ENCODE results near the gene PELI3. TPM values are rescaled to one million over a fixed set of nuclear protein-coding genes. Genes with fewer than 3 reads are reported as not detected.

The PELI3 gene
- total RNA-seq, 1 donor from 2014 or later: 7.3 TPM

- Histone ChIP-seq H3K4me3 (no peak overlapping the region), H3K9me3 (replicated peaks) (peaks cover 21% of the 10 kb centered on the region), H3K4me1 (no peaks in the 10 kb centered on the region), H3K27me3 (ENCODE audit: low read depth) (no peaks in the 10 kb centered on the region), H3K27ac (replicated peaks) (no peak overlapping the region), H3K36me3 (no peaks in the 10 kb centered on the region)
- DNase-seq: no peak
- intact Hi-C loops (cut with micrococcal nuclease): no loop called here
- TF ChIP-seq CTCF (IDR thresholded peaks at IDR 0.05; ENCODE audit: borderline replicate concordance): no peak
Observed at GRCh38 chr11:66447012-66447411, 19.7 kb upstream of the PELI3 start.

DNA sequence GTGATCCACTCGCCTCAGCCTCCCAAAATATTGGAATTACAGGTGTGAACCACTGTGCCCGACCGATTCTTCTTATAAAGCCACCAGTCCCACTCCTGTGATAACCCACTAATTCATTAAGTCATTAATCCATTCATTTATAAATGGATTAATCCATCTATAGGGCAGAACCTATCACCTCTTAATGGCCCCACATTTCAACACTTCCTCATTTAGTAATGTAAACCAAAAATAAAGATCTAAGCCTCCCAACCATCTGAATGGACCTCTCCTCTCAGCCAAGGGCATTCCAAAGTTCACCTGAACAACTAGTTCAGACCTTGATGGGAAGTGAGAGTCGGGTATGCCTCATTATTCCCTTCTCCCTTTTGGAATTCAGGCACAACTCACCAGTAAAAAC is 18.2 kb upstream of the PELI3 start:
- no peak for TF ChIP-seq CTCF (IDR thresholded peaks at IDR 0.05; ENCODE audit: borderline replicate concordance)
- no peak for DNase-seq
- peaks cover under 1% of the 10 kb centered on the region for H3K27me3 ChIP-seq (ENCODE audit: low read depth)
- H3K27ac ChIP-seq (replicated peaks): no peak overlapping the region
- intact Hi-C loops (cut with micrococcal nuclease): no loop called here
- no peaks in the 10 kb centered on the region for H3K4me1 ChIP-seq
- peaks cover 12% of the 10 kb centered on the region for H3K9me3 ChIP-seq (replicated peaks)
- H3K4me3 ChIP-seq: no peak overlapping the region
- H3K36me3 ChIP-seq: no peaks in the 10 kb centered on the region

DNA sequence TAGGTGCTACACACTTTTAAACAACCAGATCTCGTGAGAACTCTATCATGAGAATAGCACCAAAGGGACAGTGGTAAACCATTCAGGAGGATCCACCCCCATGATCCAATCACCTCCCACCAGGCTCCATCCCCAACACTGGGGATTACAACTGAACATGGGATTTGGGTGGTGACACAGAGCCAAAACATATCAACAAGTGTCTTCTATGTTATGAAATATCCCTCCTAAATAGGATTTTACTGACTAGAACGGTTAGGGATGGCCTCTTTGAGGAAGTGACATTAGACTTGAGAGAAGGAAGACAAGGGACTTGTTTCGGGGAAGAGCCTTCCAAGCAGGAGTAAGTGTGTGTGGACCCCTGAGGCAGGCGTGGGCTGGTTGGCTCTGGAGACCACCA is 16.1 kb upstream of the PELI3 start:
- peaks cover 5% of the 10 kb centered on the region for H3K27me3 ChIP-seq (ENCODE audit: low read depth)
- no peak for DNase-seq
- no peaks in the 10 kb centered on the region for H3K36me3 ChIP-seq
- H3K9me3 ChIP-seq (replicated peaks): peaks cover 4% of the 10 kb centered on the region
- no peak overlapping the region for H3K4me3 ChIP-seq
- H3K4me1 ChIP-seq: no peaks in the 10 kb centered on the region
- intact Hi-C loops (cut with micrococcal nuclease): no loop called here
- TF ChIP-seq CTCF (IDR thresholded peaks at IDR 0.05; ENCODE audit: borderline replicate concordance): no peak
- no peak overlapping the region for H3K27ac ChIP-seq (replicated peaks)

DNA sequence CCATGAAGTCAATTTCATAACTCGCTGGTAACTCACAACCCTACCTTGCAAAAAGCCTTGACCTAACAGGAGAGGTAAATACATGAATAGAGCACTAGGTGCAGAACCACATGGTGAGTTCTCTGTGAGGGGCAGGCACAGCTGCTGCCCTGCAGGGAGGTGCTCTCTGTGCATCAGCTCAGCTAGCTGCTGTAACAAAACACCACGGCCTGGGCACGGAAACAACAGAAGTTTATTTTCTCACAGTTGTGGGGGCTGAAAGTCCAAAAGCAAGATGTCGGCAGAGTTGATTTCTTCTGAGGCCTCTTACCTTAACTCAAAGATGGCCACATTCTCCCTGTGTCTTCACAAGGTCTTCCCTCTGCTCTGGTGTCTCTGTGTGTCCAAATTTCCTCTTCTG is 15.0 kb upstream of the PELI3 start:
- Histone ChIP-seq H3K4me1 (no peaks in the 10 kb centered on the region), H3K36me3 (no peaks in the 10 kb centered on the region), H3K27ac (replicated peaks) (no peak overlapping the region), H3K4me3 (no peak overlapping the region), H3K27me3 (ENCODE audit: low read depth) (peaks cover 5% of the 10 kb centered on the region), H3K9me3 (replicated peaks) (peaks cover 4% of the 10 kb centered on the region)
- intact Hi-C loops (cut with micrococcal nuclease): no loop called here
- TF ChIP-seq CTCF (IDR thresholded peaks at IDR 0.05; ENCODE audit: borderline replicate concordance): no peak
- DNase-seq: no peak

- DNase-seq: no peak
- intact Hi-C loops (cut with micrococcal nuclease): no loop called here
- TF ChIP-seq CTCF (IDR thresholded peaks at IDR 0.05; ENCODE audit: borderline replicate concordance): no peak
- Histone ChIP-seq H3K27me3 (ENCODE audit: low read depth) (peaks cover 5% of the 10 kb centered on the region), H3K4me1 (no peaks in the 10 kb centered on the region), H3K9me3 (replicated peaks) (peaks cover 4% of the 10 kb centered on the region), H3K4me3 (no peak overlapping the region), H3K36me3 (no peaks in the 10 kb centered on the region), H3K27ac (replicated peaks) (no peak overlapping the region)
Observed at GRCh38 chr11:66454247-66454646, 12.5 kb upstream of the PELI3 start.

DNA sequence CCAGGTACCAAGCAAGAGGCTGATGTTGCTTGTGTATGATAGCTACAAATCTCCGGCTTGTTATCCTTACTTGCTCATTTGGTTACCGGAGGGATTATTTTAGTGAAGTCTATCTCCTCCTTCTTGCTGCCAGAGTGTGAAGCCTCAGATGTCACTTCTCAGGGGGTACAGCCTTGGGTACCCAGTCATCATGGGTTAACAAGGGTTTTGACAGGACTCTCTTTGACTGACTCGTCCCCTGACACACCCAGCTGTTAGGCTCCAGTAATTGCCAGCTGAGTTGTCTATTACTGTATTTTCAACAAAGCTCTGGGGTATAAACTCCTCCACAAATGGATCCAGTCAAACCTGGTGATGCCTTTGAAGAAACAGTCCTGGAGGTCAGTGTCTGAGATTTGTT is 11.9 kb upstream of the PELI3 start:
- Histone ChIP-seq H3K27me3 (ENCODE audit: low read depth) (peaks cover 5% of the 10 kb centered on the region), H3K27ac (replicated peaks) (no peak overlapping the region), H3K36me3 (no peaks in the 10 kb centered on the region), H3K9me3 (replicated peaks) (peaks cover 4% of the 10 kb centered on the region), H3K4me1 (no peaks in the 10 kb centered on the region), H3K4me3 (no peak overlapping the region)
- DNase-seq: no peak
- no peak for TF ChIP-seq CTCF (IDR thresholded peaks at IDR 0.05; ENCODE audit: borderline replicate concordance)
- intact Hi-C loops (cut with micrococcal nuclease): no loop called here
